Lower lobe of right lung (tissue), 2 donors: ENCODE measurements around the gene ANO5. TPM values are rescaled to one million over a fixed set of nuclear protein-coding genes. Genes with fewer than 3 reads are reported as not detected.

Experiments
- ATAC-seq, 2 donors: fragments of 200-7000 bp; cut with Tn5 transposase; one replicate each; pipeline ENCODE4 v1.9.1; 2020 to 2022; ENCODE audit warnings: mild to moderate bottlenecking in 2 of 2, moderate library complexity in 2 of 2
- DNase-seq: peaks from one replicate; pipeline ENCODE4 v3.0.0-alpha.2; 2020
- H3K27ac ChIP-seq: fragments of 200-600 bp; one replicate; pipeline ENCODE4 v1.8.0; 2022
- H3K27me3 ChIP-seq: fragments of 200-600 bp; one replicate; pipeline ENCODE4 v1.8.0; 2022; ENCODE audit warnings: low read depth
- H3K36me3 ChIP-seq: fragments of 200-600 bp; one replicate; pipeline ENCODE4 v1.8.0; 2022; ENCODE audit warnings: mild to moderate bottlenecking
- H3K4me1 ChIP-seq: fragments of 200-600 bp; one replicate; pipeline ENCODE4 v1.8.0; 2022
- H3K4me3 ChIP-seq: fragments of 200-600 bp; one replicate; pipeline ENCODE4 v1.8.0; 2022; ENCODE audit warnings: mild to moderate bottlenecking
- H3K9me3 ChIP-seq: fragments of 200-600 bp; one replicate; pipeline ENCODE4 v1.8.0; 2022
- intact Hi-C: fragments of 100-400 bp; cut with DNase I; formaldehyde crosslinking; loops from one replicate; pipeline ENCODE4 v1.11.0; 2022
- total RNA-seq: library from RNA; stranded (reverse); fragmentation: NEBNext Ultra II Directional; extraction: Animal tissue kit (Norgen Biotek cat#: 25700); gene quantifications from one replicate; pipeline ENCODE4 v1.2.1, GENCODE V29; 2021
- TF ChIP-seq, protein P1 (sequence below): fragments of 200-600 bp; IDR thresholded peaks from one replicate; pipeline ENCODE4 v1.8.0; 2022; ENCODE audit warnings: antibody characterized with exemption, mild to moderate bottlenecking
- donor health status: DM: no; HTN: yes; CAD: no; lungs with severe emphysema.

The ANO5 gene
- total RNA-seq, 1 donor from 2014 or later, result 4.8 TPM

- H3K4me1 ChIP-seq, result peaks cover 4% of the 10 kb centered on the region
- TF ChIP-seq, protein P1, sequence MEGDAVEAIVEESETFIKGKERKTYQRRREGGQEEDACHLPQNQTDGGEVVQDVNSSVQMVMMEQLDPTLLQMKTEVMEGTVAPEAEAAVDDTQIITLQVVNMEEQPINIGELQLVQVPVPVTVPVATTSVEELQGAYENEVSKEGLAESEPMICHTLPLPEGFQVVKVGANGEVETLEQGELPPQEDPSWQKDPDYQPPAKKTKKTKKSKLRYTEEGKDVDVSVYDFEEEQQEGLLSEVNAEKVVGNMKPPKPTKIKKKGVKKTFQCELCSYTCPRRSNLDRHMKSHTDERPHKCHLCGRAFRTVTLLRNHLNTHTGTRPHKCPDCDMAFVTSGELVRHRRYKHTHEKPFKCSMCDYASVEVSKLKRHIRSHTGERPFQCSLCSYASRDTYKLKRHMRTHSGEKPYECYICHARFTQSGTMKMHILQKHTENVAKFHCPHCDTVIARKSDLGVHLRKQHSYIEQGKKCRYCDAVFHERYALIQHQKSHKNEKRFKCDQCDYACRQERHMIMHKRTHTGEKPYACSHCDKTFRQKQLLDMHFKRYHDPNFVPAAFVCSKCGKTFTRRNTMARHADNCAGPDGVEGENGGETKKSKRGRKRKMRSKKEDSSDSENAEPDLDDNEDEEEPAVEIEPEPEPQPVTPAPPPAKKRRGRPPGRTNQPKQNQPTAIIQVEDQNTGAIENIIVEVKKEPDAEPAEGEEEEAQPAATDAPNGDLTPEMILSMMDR, result no peak
- H3K36me3 ChIP-seq, result no peaks in the 10 kb centered on the region
- ATAC-seq, result no peak
- H3K4me3 ChIP-seq, result no peak overlapping the region
- no peaks in the 10 kb centered on the region for H3K9me3 ChIP-seq
- intact Hi-C loops, result no loop called here
- no peak for DNase-seq
- no peak overlapping the region for H3K27ac ChIP-seq
- H3K27me3 ChIP-seq, result no peaks in the 10 kb centered on the region
These were observed 6.4 kb downstream of the ANO5 start for GRCh38 chr11:22199243-22199642.

- Histone ChIP-seq H3K4me3 (no peak overlapping the region), H3K27me3 (no peaks in the 10 kb centered on the region), H3K27ac (no peak overlapping the region), H3K36me3 (no peaks in the 10 kb centered on the region), H3K4me1 (no peaks in the 10 kb centered on the region), H3K9me3 (no peaks in the 10 kb centered on the region)
- no peak for ATAC-seq
- no peak for DNase-seq
- TF ChIP-seq, protein P1, result no peak
- intact Hi-C loops, result no loop called here
These were observed 10.4 kb downstream of the ANO5 start for GRCh38 chr11:22203281-22203680.

DNA sequence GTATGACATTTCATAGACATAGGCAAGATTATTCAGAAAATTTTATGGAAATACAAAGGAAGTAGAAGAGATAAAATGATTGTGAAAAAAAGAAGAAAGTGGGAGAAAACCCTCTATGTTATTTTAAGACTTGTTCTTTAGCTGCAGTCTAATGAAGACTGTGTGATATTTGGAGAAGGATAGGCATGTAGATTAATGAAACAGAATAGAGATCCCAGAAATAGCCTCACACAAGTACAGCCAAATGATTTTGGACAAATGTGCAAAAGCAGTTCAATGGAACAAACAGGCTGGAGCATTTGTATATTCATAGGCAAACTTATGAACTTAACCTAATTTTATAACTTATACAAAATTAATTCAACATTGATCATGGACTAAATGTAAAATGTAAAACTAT is 14.3 kb downstream of the ANO5 start:
- H3K27me3 ChIP-seq, result no peaks in the 10 kb centered on the region
- ATAC-seq (no peak), DNase-seq (no peak)
- H3K9me3 ChIP-seq, result no peaks in the 10 kb centered on the region
- H3K4me3 ChIP-seq, result no peak overlapping the region
- intact Hi-C loops, result no loop called here
- no peak overlapping the region for H3K27ac ChIP-seq
- no peaks in the 10 kb centered on the region for H3K36me3 ChIP-seq
- TF ChIP-seq, protein P1, result no peak
- no peaks in the 10 kb centered on the region for H3K4me1 ChIP-seq

DNA sequence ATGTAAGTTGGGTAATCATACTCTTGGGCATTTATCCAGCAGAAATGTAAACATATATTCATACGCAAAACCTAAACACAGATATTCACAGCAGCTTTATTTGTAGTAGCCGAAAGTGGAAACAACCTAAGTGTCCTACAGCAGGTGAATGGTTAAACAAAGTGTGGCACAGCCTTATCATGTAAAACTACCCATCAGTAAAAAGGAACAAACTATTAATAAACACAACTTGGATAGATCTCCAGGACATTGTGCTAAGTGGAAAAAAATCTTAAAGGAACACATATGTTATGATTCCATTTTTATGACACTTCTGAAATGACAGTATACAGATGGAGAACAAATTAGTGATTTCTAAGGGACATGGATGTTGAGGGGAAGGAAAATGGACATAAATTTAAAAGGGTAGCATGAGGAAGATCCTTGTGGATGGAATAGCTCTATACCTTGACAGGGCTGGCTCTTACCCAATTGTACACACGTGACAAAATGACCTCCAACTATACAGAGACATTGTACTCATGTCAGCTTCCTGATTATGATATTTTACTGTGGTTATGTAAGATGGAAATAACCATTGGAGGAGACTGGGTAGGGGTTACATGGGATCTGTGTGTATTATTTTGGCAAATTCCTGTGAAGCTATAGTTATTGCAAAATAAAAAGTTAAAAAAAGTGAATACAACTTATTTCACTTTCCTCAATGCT is 15.4 kb downstream of the ANO5 start:
- Histone ChIP-seq H3K27ac (no peak overlapping the region), H3K9me3 (no peaks in the 10 kb centered on the region), H3K36me3 (no peaks in the 10 kb centered on the region), H3K4me3 (no peak overlapping the region), H3K4me1 (no peaks in the 10 kb centered on the region), H3K27me3 (no peaks in the 10 kb centered on the region)
- intact Hi-C loops, result no loop called here
- no peak for DNase-seq
- no peak for ATAC-seq
- TF ChIP-seq, protein P1, result no peak

DNA sequence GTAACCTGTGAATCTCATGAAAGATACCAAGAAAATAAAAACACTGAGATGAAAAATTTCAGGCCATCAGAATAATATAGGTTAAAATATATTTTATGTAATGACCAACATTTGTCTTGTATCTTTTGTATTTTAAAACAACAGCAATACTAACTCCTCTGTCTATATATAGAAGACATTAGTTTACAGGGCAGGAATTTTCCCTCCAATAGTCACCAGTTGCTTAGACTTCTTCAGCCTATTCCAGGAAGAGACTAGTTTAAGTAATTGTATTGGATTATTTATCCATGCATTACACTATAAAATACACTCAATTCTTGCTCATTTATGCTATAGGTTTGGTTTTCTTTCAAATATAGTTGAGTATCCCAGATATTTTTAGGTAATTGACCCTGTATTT is 24.1 kb downstream of the ANO5 start:
- H3K9me3 ChIP-seq, result no peaks in the 10 kb centered on the region
- TF ChIP-seq, protein P1, result no peak
- no peak overlapping the region for H3K27ac ChIP-seq
- no peak for ATAC-seq
- no peaks in the 10 kb centered on the region for H3K4me1 ChIP-seq
- no peaks in the 10 kb centered on the region for H3K36me3 ChIP-seq
- H3K4me3 ChIP-seq, result no peak overlapping the region
- no peaks in the 10 kb centered on the region for H3K27me3 ChIP-seq
- DNase-seq, result no peak
- intact Hi-C loops, result no loop called here
